Transverse colon (tissue), 4 donors: Measurements from ENCODE around the gene RITA1. TPM values are rescaled to one million over a fixed set of nuclear protein-coding genes. Genes with fewer than 3 reads are reported as not detected.

Experiments used
- DNase-seq: peaks from one replicate; pipeline ENCODE4 v3.0.0-alpha.2; 2019
- H3K27ac ChIP-seq, 4 donors: fragments of 200-600 bp; sonication (generic); 2 replicates each; pipeline ENCODE4 v1.5.1; 2016 to 2018; ENCODE audit warnings: inconsistent platforms in 4 of 4
- H3K27me3 ChIP-seq: fragments of 200-600 bp; sonication (generic); 2 replicates; pipeline ENCODE4 v1.5.1; 2017; ENCODE audit warnings: inconsistent platforms
- H3K36me3 ChIP-seq, 4 donors: fragments of 200-600 bp; sonication (generic); 2 replicates each; pipeline ENCODE4 v1.5.1; 2017 to 2019; ENCODE audit warnings: inconsistent platforms in 4 of 4
- H3K4me1 ChIP-seq, 4 donors: fragments of 200-600 bp; sonication (generic); 2 replicates each; pipeline ENCODE4 v1.5.1; 2017 to 2020; ENCODE audit warnings: inconsistent platforms in 4 of 4
- H3K4me3 ChIP-seq, 4 donors: fragments of 200-600 bp; sonication (generic); 1 replicate in 1 of 4; 2 replicates in 3 of 4; pipeline versions ENCODE4 v1.5.1 to v1.6.1; 2017 to 2019; ENCODE audit warnings: inconsistent platforms in 4 of 4
- H3K9me3 ChIP-seq, 2 donors: fragments of 200-600 bp; sonication (generic); 2 replicates each; pipeline ENCODE4 v1.5.1; 2017 to 2019; ENCODE audit warnings: inconsistent platforms in 2 of 2
- EP300 ChIP-seq: sonication (generic); formaldehyde crosslinking; IDR thresholded peaks from one replicate; pipeline ENCODE4 v1.6.1; 2017; ENCODE audit warnings: antibody characterized with exemption, low read depth
- POLR2A ChIP-seq: fragments of 450-650 bp; IDR thresholded peaks from one replicate; pipeline ENCODE4 v1.6.1; 2016; ENCODE audit warnings: antibody characterized with exemption, mild to moderate bottlenecking, moderate library complexity
- POLR2AphosphoS5 ChIP-seq, 3 donors: sonication (generic); formaldehyde crosslinking; IDR thresholded peaks; one replicate each; pipeline ENCODE4 v1.6.1; 2016; ENCODE audit warnings: antibody characterized with exemption in 3 of 3
- WGBS, 2 donors: methylation state at CpG; one replicate each; pipeline ENCODE4 v1.1.5; 2018; ENCODE audit warnings: low coverage in 1 of 2; 5-methylcytosine and 5-hydroxymethylcytosine counted together
- in situ Hi-C, 4 donors: fragments of 200-750 bp; cut with MboI; loops; one replicate each; pipeline versions ENCODE4 v1.15.0 to v1.15.1; 2017; ENCODE audit warnings: low sequenced_read_pairs in 3 of 4, low pct_ligation_motif_present in 1 of 4, low pct_unique_long_range_greater_than_20kb in 1 of 4
- intact Hi-C: fragments of 100-400 bp; cut with DNase I; formaldehyde crosslinking; loops from one replicate; pipeline ENCODE4 v1.15.1; 2023; ENCODE audit warnings: low total_unique reads
- total RNA-seq, 4 donors: library from RNA; depleted of rRNA; stranded (reverse); fragments of >200 nt; gene quantifications; one replicate each; pipeline ENCODE4 v1.1.0, GENCODE V29; 2016
- TF ChIP-seq, protein P1 (sequence below), 5 experiments: fragments of 200-600 bp in 3 of 5; fragments of 450-650 bp in 2 of 5; sonication (generic) in 3 of 5; IDR thresholded peaks; 1 replicate in 2 of 5; 2 replicates in 3 of 5; pipeline ENCODE4 v1.5.1; 2016 to 2017; ENCODE audit warnings: antibody characterized with exemption in 5 of 5, inconsistent platforms in 3 of 5, mild to moderate bottlenecking in 2 of 5, moderate library complexity in 1 of 5

The RITA1 gene
- total RNA-seq, 4 donors from 2014 or later, result 17.5 to 41.5 (median 23.8) TPM

DNA sequence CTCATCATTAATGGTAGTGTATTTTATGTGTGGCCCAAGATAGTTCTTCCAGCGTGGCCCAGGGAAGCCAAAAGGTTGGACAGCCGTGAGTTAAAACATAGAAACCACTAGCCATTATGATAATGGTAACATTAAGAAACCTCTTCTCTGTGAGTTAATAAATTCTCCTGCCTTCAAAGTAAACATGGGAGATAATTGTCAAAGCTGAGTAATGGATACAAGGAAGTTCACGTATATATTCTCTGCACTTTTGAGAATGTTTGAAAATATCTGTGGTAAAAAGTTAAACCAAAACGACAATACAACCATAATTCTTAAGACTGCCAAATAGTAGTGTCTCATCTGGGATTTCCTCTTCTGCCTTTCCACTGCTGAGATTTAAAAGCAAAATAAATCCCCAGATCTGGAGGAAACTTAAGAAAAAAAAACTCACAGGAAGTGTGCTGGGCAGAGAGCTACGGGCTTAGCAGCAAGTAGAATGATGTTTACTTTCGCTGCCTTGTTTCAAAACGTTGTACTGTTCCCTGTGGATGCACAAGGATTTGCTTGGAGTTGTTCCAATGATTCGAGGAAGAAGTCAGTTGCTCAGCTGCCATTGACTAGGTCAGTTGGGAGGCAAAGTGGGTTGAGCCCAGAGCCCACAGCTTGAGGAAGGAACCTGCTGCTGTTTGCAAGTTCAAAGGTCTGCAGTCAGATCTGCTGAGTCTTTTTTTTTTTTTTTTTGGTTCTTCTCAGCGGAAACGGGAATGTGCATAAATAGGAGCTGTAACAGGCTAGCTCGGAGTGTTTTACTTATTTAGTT, 37.4 kb downstream of the RITA1 start:
- peak; percentile 84 for DNase-seq
- Histone ChIP-seq H3K36me3 (peaks cover 0 to 10% (median 3%) of the 10 kb centered on the region in 4 donors), H3K9me3 (no peaks in the 10 kb centered on the region), H3K4me3 (peak overlapping the region in 3 of 4 donors; percentile 70 to 78 (median 76)), H3K27ac (peak overlapping the region; percentile 93 to 99 (median 96)), H3K27me3 (no peaks in the 10 kb centered on the region), H3K4me1 (peaks cover 16 to 39% (median 32%) of the 10 kb centered on the region in 4 donors)
- WGBS, 2 donors, result 3 to 6% methylated on average over 10 to 11 of the region's 11 CpGs
- intact Hi-C loops (no loop called here), in situ Hi-C loops (no loop called here)
- TF ChIP-seq EP300 (peak; percentile 28), POLR2A (peak; percentile 72), POLR2AphosphoS5 (IDR thresholded peaks at IDR 0.05) (peak; percentile 85 to 94 (median 91))
- TF ChIP-seq, protein P1, sequence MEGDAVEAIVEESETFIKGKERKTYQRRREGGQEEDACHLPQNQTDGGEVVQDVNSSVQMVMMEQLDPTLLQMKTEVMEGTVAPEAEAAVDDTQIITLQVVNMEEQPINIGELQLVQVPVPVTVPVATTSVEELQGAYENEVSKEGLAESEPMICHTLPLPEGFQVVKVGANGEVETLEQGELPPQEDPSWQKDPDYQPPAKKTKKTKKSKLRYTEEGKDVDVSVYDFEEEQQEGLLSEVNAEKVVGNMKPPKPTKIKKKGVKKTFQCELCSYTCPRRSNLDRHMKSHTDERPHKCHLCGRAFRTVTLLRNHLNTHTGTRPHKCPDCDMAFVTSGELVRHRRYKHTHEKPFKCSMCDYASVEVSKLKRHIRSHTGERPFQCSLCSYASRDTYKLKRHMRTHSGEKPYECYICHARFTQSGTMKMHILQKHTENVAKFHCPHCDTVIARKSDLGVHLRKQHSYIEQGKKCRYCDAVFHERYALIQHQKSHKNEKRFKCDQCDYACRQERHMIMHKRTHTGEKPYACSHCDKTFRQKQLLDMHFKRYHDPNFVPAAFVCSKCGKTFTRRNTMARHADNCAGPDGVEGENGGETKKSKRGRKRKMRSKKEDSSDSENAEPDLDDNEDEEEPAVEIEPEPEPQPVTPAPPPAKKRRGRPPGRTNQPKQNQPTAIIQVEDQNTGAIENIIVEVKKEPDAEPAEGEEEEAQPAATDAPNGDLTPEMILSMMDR (IDR thresholded peaks at IDR 0.05), result no peak

DNA sequence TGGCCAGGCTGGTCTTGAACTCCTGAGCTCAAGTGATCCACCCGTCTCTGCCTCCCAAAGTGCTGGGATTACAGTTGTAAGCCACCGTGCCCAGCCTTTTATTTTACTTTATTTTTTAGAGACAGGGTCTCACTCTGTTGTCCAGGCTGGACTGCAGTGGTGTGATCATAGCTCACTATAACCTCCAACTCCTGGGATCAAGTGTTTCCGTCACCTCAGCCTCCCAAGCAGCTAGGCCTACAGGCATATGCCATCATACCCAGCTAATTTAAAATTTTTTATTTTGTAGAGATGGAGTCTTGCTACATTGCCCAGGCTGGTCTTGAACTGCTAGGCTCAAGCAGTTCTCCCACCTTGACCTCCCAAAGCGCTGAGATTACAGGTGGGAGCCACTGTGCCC, 39.4 kb downstream of the RITA1 start:
- TF ChIP-seq POLR2A (no peak), EP300 (no peak), POLR2AphosphoS5 (IDR thresholded peaks at IDR 0.05) (no peak)
- TF ChIP-seq, protein P1 (IDR thresholded peaks at IDR 0.05), result no peak
- H3K9me3 ChIP-seq, result no peaks in the 10 kb centered on the region
- no peaks in the 10 kb centered on the region for H3K27me3 ChIP-seq
- peak overlapping the region in 3 of 4 donors; percentile 93 to 99 (median 97) for H3K27ac ChIP-seq
- peaks cover 0 to 15% (median 5%) of the 10 kb centered on the region in 4 donors for H3K36me3 ChIP-seq
- H3K4me1 ChIP-seq, result peaks cover 21 to 59% (median 35%) of the 10 kb centered on the region in 4 donors
- WGBS, 2 donors, result 97 to 99% methylated on average over 4 of the region's 4 CpGs
- in situ Hi-C loops, result no loop called here
- DNase-seq, result no peak
- intact Hi-C loops, result loop anchor here (2.0 kb wide), 1 partner anchor 14 kb away; no protein-coding TSS in a partner anchor
- H3K4me3 ChIP-seq, result no peak overlapping the region

DNA sequence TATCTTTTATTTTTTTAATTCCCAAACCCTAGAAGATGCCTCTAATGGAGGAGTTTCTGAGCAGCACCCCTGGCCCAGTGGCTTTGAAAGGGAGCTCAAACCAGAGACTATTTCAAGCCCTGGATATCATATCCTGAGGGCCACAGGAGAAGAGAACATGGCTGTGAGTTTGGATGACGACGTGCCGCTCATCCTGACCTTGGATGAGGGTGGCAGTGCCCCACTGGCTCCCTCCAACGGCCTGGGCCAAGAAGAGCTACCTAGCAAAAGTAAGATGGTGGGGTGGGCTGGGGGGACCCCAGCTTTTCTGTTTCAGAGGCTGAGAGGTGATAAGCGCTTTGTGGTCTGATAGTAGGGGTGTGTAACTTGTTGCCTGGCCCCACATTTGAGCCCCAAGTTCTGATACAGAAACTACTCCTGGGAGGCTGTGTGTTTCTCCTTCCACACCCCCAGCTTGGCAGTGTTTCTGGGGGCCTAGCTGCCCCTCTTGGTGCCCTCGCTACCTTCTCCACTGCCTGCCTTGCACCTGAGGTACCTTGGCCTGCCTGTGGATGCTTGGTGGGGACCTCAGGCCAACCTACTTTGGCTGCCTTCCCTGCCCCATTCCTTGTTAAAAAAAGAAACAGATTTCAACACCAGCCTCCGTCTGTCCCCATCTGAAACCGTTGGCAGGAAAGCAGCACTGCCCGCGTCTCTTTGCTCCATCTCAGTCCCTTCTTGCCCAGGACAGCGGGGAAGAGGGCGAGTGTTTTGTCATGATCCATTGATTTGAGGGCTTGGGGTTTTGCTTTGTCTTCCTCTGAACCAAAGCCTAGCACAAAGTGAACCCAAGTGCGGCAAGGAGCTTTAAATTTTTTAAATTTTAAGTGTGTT, 41.4 kb downstream of the RITA1 start:
- 61 to 90% methylated on average over 7 to 13 of the region's 13 CpGs for WGBS, 2 donors
- DNase-seq, result no peak
- H3K27me3 ChIP-seq, result no peaks in the 10 kb centered on the region
- intact Hi-C loops (no loop called here), in situ Hi-C loops (no loop called here)
- no peaks in the 10 kb centered on the region for H3K9me3 ChIP-seq
- H3K27ac ChIP-seq, result no peak overlapping the region
- H3K4me1 ChIP-seq, result peaks cover 15 to 57% (median 27%) of the 10 kb centered on the region in 4 donors
- TF ChIP-seq, protein P1 (IDR thresholded peaks at IDR 0.05), result no peak
- TF ChIP-seq POLR2AphosphoS5 (IDR thresholded peaks at IDR 0.05) (no peak), EP300 (no peak), POLR2A (no peak)
- peaks cover 0 to 27% (median 10%) of the 10 kb centered on the region in 4 donors for H3K36me3 ChIP-seq
- no peak overlapping the region for H3K4me3 ChIP-seq
